MG63 (cell line): ENCODE data around the gene GABRB1. TPM values are rescaled to one million over a fixed set of nuclear protein-coding genes. Genes with fewer than 3 reads are reported as not detected.
A peak's percentile ranks its signal among the peaks of the same experiment; 100 is the strongest.
"Not testable (repeated sequence)": the region's sequence is repeated elsewhere in the genome, so short reads cannot be mapped to it uniquely, and the experiment has no call there.

Experiments
- DNase-seq: peaks from one replicate; pipeline ENCODE4 v3.0.0-alpha.2; 2020
- H3K27me3 ChIP-seq: fragments of 250-450 bp; sonication (Bioruptor Pico); 2 replicates; pipeline ENCODE4 v1.5.1; 2020; ENCODE audit warnings: mild to moderate bottlenecking, moderate library complexity
- H3K36me3 ChIP-seq: fragments of 250-450 bp; sonication (Bioruptor Pico); 2 replicates; pipeline ENCODE4 v1.5.1; 2020; ENCODE audit warnings: mild to moderate bottlenecking, moderate library complexity
- H3K4me3 ChIP-seq: fragments of 250-450 bp; sonication (Bioruptor Pico); 2 replicates; pipeline ENCODE4 v1.5.1; 2020; ENCODE audit warnings: mild to moderate bottlenecking, moderate library complexity
- H3K9me3 ChIP-seq: fragments of 250-450 bp; sonication (Bioruptor Pico); 2 replicates; pipeline ENCODE4 v1.5.1; 2020; ENCODE audit warnings: mild to moderate bottlenecking, moderate library complexity
- total RNA-seq: library from RNA; depleted of rRNA; stranded (reverse); fragments of >200 nt; shearing (Covaris generic); gene quantifications from 2 replicates; pipeline ENCODE4 v1.2.3, GENCODE V29; 2014; ENCODE audit warnings: low replicate concordance

GABRB1 gene
- total RNA-seq, 1 experiment from 2014 or later: 0.59 TPM

- DNase-seq: no peak
- Histone ChIP-seq H3K27me3 (no peaks in the 10 kb centered on the region), H3K36me3 (no peaks in the 10 kb centered on the region), H3K4me3 (no peak overlapping the region), H3K9me3 (no peaks in the 10 kb centered on the region)
These were observed 341.8 kb downstream of the GABRB1 start for GRCh38 chr4:47373174-47373573.

GRCh38 chr4:47373709-47374108 lies 342.3 kb downstream of the GABRB1 start:
- no peak overlapping the region for H3K4me3 ChIP-seq
- DNase-seq: no peak
- H3K36me3 ChIP-seq: no peaks in the 10 kb centered on the region
- H3K27me3 ChIP-seq: no peaks in the 10 kb centered on the region
- H3K9me3 ChIP-seq: no peaks in the 10 kb centered on the region

- Histone ChIP-seq H3K27me3 (no peaks in the 10 kb centered on the region), H3K9me3 (no peaks in the 10 kb centered on the region), H3K4me3 (no peak overlapping the region), H3K36me3 (no peaks in the 10 kb centered on the region)
- peak; percentile 23 for DNase-seq
These were observed 343.1 kb downstream of the GABRB1 start for GRCh38 chr4:47374477-47374876.

GRCh38 chr4:47378021-47378530 lies 346.7 kb downstream of the GABRB1 start:
- H3K36me3 ChIP-seq, H3K27me3 ChIP-seq, DNase-seq, H3K4me3 ChIP-seq, H3K9me3 ChIP-seq: not testable (repeated sequence)

GRCh38 chr4:47381172-47381571 lies 349.8 kb downstream of the GABRB1 start:
- H3K4me3 ChIP-seq: no peak overlapping the region
- no peaks in the 10 kb centered on the region for H3K36me3 ChIP-seq
- DNase-seq: no peak
- no peaks in the 10 kb centered on the region for H3K9me3 ChIP-seq
- no peaks in the 10 kb centered on the region for H3K27me3 ChIP-seq

GRCh38 chr4:47382846-47383360 lies 351.5 kb downstream of the GABRB1 start:
- H3K27me3 ChIP-seq: no peaks in the 10 kb centered on the region
- no peak for DNase-seq
- H3K36me3 ChIP-seq: no peaks in the 10 kb centered on the region
- H3K4me3 ChIP-seq: no peak overlapping the region
- no peaks in the 10 kb centered on the region for H3K9me3 ChIP-seq

GRCh38 chr4:47383829-47384427 lies 352.6 kb downstream of the GABRB1 start:
- Histone ChIP-seq H3K4me3 (no peak overlapping the region), H3K36me3 (no peaks in the 10 kb centered on the region), H3K9me3 (no peaks in the 10 kb centered on the region), H3K27me3 (no peaks in the 10 kb centered on the region)
- no peak for DNase-seq

GRCh38 chr4:47386146-47386545 lies 354.8 kb downstream of the GABRB1 start:
- no peak for DNase-seq
- Histone ChIP-seq H3K27me3 (no peaks in the 10 kb centered on the region), H3K36me3 (no peaks in the 10 kb centered on the region), H3K4me3 (no peak overlapping the region), H3K9me3 (no peaks in the 10 kb centered on the region)

GRCh38 chr4:47386561-47387235 lies 355.3 kb downstream of the GABRB1 start:
- Histone ChIP-seq H3K9me3 (no peaks in the 10 kb centered on the region), H3K27me3 (no peaks in the 10 kb centered on the region), H3K36me3 (no peaks in the 10 kb centered on the region), H3K4me3 (no peak overlapping the region)
- DNase-seq: no peak

GRCh38 chr4:47390428-47391125 lies 359.2 kb downstream of the GABRB1 start:
- Histone ChIP-seq H3K27me3 (no peaks in the 10 kb centered on the region), H3K9me3 (no peaks in the 10 kb centered on the region), H3K36me3 (no peaks in the 10 kb centered on the region), H3K4me3 (no peak overlapping the region)
- no peak for DNase-seq

GRCh38 chr4:47391256-47391655 lies 359.9 kb downstream of the GABRB1 start:
- Histone ChIP-seq H3K36me3 (no peaks in the 10 kb centered on the region), H3K9me3 (no peaks in the 10 kb centered on the region), H3K4me3 (no peak overlapping the region), H3K27me3 (no peaks in the 10 kb centered on the region)
- DNase-seq: no peak

GRCh38 chr4:47406408-47406807 lies 375.0 kb downstream of the GABRB1 start:
- H3K27me3 ChIP-seq: no peaks in the 10 kb centered on the region
- no peak overlapping the region for H3K4me3 ChIP-seq
- H3K36me3 ChIP-seq: no peaks in the 10 kb centered on the region
- no peak for DNase-seq
- H3K9me3 ChIP-seq: no peaks in the 10 kb centered on the region

GRCh38 chr4:47410271-47410670 lies 378.9 kb downstream of the GABRB1 start:
- H3K27me3 ChIP-seq: no peaks in the 10 kb centered on the region
- H3K4me3 ChIP-seq: no peak overlapping the region
- H3K36me3 ChIP-seq: no peaks in the 10 kb centered on the region
- DNase-seq: no peak
- H3K9me3 ChIP-seq: no peaks in the 10 kb centered on the region

- H3K9me3 ChIP-seq: no peaks in the 10 kb centered on the region
- DNase-seq: no peak
- H3K4me3 ChIP-seq: no peak overlapping the region
- no peaks in the 10 kb centered on the region for H3K27me3 ChIP-seq
- no peaks in the 10 kb centered on the region for H3K36me3 ChIP-seq
These were observed 382.2 kb downstream of the GABRB1 start for GRCh38 chr4:47413521-47413920.

GRCh38 chr4:47415719-47416118 lies 384.4 kb downstream of the GABRB1 start:
- H3K27me3 ChIP-seq: no peaks in the 10 kb centered on the region
- DNase-seq: no peak
- H3K36me3 ChIP-seq: no peaks in the 10 kb centered on the region
- H3K4me3 ChIP-seq: no peak overlapping the region
- no peaks in the 10 kb centered on the region for H3K9me3 ChIP-seq

- no peaks in the 10 kb centered on the region for H3K9me3 ChIP-seq
- no peak for DNase-seq
- no peaks in the 10 kb centered on the region for H3K27me3 ChIP-seq
- H3K4me3 ChIP-seq: no peak overlapping the region
- no peaks in the 10 kb centered on the region for H3K36me3 ChIP-seq
These were observed 386.8 kb downstream of the GABRB1 start for GRCh38 chr4:47418147-47418546.

- H3K9me3 ChIP-seq: no peaks in the 10 kb centered on the region
- DNase-seq: no peak
- H3K36me3 ChIP-seq: no peaks in the 10 kb centered on the region
- H3K27me3 ChIP-seq: no peaks in the 10 kb centered on the region
- no peak overlapping the region for H3K4me3 ChIP-seq
These were observed 387.9 kb downstream of the GABRB1 start for GRCh38 chr4:47419296-47419695.
